HG03565 (cell line): ENCODE results near the gene FIP1L1.
A peak's percentile ranks its signal among the peaks of the same experiment; 100 is the strongest.
"Not testable (repeated sequence)": the region's sequence is repeated elsewhere in the genome, so short reads cannot be mapped to it uniquely, and the experiment has no call there.

Experiments
- ATAC-seq: cut with Tn5 transposase; IDR thresholded peaks from one replicate; pipeline ENCODE4 v1.9.1; 2021; ENCODE audit warnings: mild to moderate bottlenecking, moderate library complexity; ENCODE audit not compliant: unreplicated experiment

The FIP1L1 gene

GRCh38 chr4:53374777-53375258 lies 2.6 kb upstream of the FIP1L1 start:
- ATAC-seq = no peak

GRCh38 chr4:53376900-53377299 lies 541 bp upstream of the FIP1L1 start:
- no peak for ATAC-seq

GRCh38 chr4:53378171-53378482 lies 686 bp downstream of the FIP1L1 start:
- peak; percentile 24 for ATAC-seq

GRCh38 chr4:53380221-53380620 lies 2.8 kb downstream of the FIP1L1 start:
- ATAC-seq = no peak

- ATAC-seq = not testable (repeated sequence)
Observed at GRCh38 chr4:53409479-53409878, 32.0 kb downstream of the FIP1L1 start.

- no peak for ATAC-seq
Observed at GRCh38 chr4:53419208-53419607, 41.8 kb downstream of the FIP1L1 start.

GRCh38 chr4:53421791-53422190 lies 44.4 kb downstream of the FIP1L1 start:
- no peak for ATAC-seq

- ATAC-seq = no peak
Observed at GRCh38 chr4:53422367-53422766, 44.9 kb downstream of the FIP1L1 start.

- no peak for ATAC-seq
Observed at GRCh38 chr4:53424280-53424679, 46.8 kb downstream of the FIP1L1 start.

- ATAC-seq = no peak
Observed at GRCh38 chr4:53427366-53427765, 49.9 kb downstream of the FIP1L1 start.

GRCh38 chr4:53431052-53431451 lies 53.6 kb downstream of the FIP1L1 start:
- ATAC-seq = no peak

GRCh38 chr4:53432528-53433424 lies 55.3 kb downstream of the FIP1L1 start:
- ATAC-seq = peak; percentile 85

- no peak for ATAC-seq
Observed at GRCh38 chr4:53436251-53436650, 58.8 kb downstream of the FIP1L1 start.

GRCh38 chr4:53441564-53441963 lies 64.1 kb downstream of the FIP1L1 start:
- no peak for ATAC-seq

- no peak for ATAC-seq
Observed at GRCh38 chr4:53444954-53445353, 67.5 kb downstream of the FIP1L1 start.

- no peak for ATAC-seq
Observed at GRCh38 chr4:53450773-53451172, 73.3 kb downstream of the FIP1L1 start.

GRCh38 chr4:53453385-53453784 lies 75.9 kb downstream of the FIP1L1 start:
- no peak for ATAC-seq

GRCh38 chr4:53455766-53456165 lies 78.3 kb downstream of the FIP1L1 start:
- ATAC-seq = no peak

GRCh38 chr4:53456178-53456577 lies 78.7 kb downstream of the FIP1L1 start:
- no peak for ATAC-seq

- no peak for ATAC-seq
Observed at GRCh38 chr4:53459548-53459947, 82.1 kb downstream of the FIP1L1 start.

- no peak for ATAC-seq
Observed at GRCh38 chr4:53461244-53461643, 83.8 kb downstream of the FIP1L1 start.

- no peak for ATAC-seq
Observed at GRCh38 chr4:53463340-53463739, 85.9 kb downstream of the FIP1L1 start.

- no peak for ATAC-seq
Observed at GRCh38 chr4:53465281-53465680, 87.8 kb downstream of the FIP1L1 start.
